ENCODE measurements around the gene GAL3ST2.

GRCh38 chr2:241752689-241753276, 23.8 kb upstream of the GAL3ST2 start:
- TF ChIP-seq CTCF (IDR thresholded peaks at IDR 0.05; ENCODE audit: low read depth, low read length, poor library complexity, severe bottlenecking) (no peak), EZH2phosphoT487 (IDR thresholded peaks at IDR 0.05; ENCODE audit: borderline replicate concordance, low read length) (no peak)

Data from DOHH2 (cell line).